Stomach (tissue), 9 donors: Measurements from ENCODE around the gene CHADL. TPM values are rescaled to one million over a fixed set of nuclear protein-coding genes. Genes with fewer than 3 reads are reported as not detected.
A peak's percentile ranks its signal among the peaks of the same experiment; 100 is the strongest.

Experiments
- DNase-seq, 2 donors: peaks; one replicate each; pipeline versions ENCODE4 v3.0.0 to v3.0.0-alpha.2; 2013 to 2019
- H3K27ac ChIP-seq, 5 donors: fragments of 200-600 bp in 4 of 5; sonication (generic) in 4 of 5; one replicate each; pipeline ENCODE4 v1.5.1; 2013 to 2019; ENCODE audit warnings: mild to moderate bottlenecking in 1 of 5, moderate library complexity in 1 of 5
- H3K27me3 ChIP-seq, 3 donors: fragments of 200-600 bp; sonication (generic); one replicate each; pipeline ENCODE4 v1.5.1; 2017 to 2019; ENCODE audit warnings: mixed run types in 1 of 3
- H3K36me3 ChIP-seq, 4 donors: fragments of 200-600 bp; sonication (generic); 1 replicate in 3 of 4; 2 replicates in 1 of 4; pipeline ENCODE4 v1.5.1; 2016 to 2019
- H3K4me1 ChIP-seq, 4 donors: fragments of 200-600 bp; sonication (generic); one replicate each; pipeline ENCODE4 v1.5.1; 2016 to 2019
- H3K4me3 ChIP-seq, 4 donors: fragments of 200-600 bp; sonication (generic) in 3 of 4; one replicate each; pipeline ENCODE4 v1.5.1; 2016 to 2019; ENCODE audit warnings: mild to moderate bottlenecking in 1 of 4
- H3K9me3 ChIP-seq, 4 donors: fragments of 200-600 bp; sonication (generic); one replicate each; pipeline ENCODE4 v1.5.1; 2016 to 2019
- EP300 ChIP-seq: sonication (generic); formaldehyde crosslinking; IDR thresholded peaks from one replicate; pipeline ENCODE4 v1.6.1; 2017; ENCODE audit warnings: antibody characterized with exemption
- POLR2A ChIP-seq, 4 donors: fragments of 450-650 bp; IDR thresholded peaks; one replicate each; pipeline ENCODE4 v1.6.1; 2016; ENCODE audit warnings: antibody characterized with exemption in 4 of 4, control low read depth in 2 of 4, mild to moderate bottlenecking in 1 of 4, moderate library complexity in 1 of 4
- POLR2AphosphoS5 ChIP-seq, 3 donors: sonication (generic); formaldehyde crosslinking; IDR thresholded peaks; one replicate each; pipeline ENCODE4 v1.6.1; 2016; ENCODE audit warnings: antibody characterized with exemption in 3 of 3
- WGBS, 5 donors: extraction: QIAGEN DNeasy Blood & Tissue Kit in 3 of 5; methylation state at CpG; one replicate each; pipeline versions ENCODE4 v1.1.5 to v1.1.7; 2013 to 2018; 5-methylcytosine and 5-hydroxymethylcytosine counted together
- intact Hi-C: fragments of 100-400 bp; cut with DNase I; formaldehyde crosslinking; loops from one replicate; pipeline ENCODE4 v1.15.1; 2023; ENCODE audit warnings: low total_unique reads
- polyA plus RNA-seq, 3 donors: library from polyadenylated mRNA; stranded (reverse); fragments of 200-250 nt; gene quantifications; one replicate each; pipeline ENCODE4 v1.2.3, GENCODE V29; 2013
- total RNA-seq, 5 donors: library from RNA; depleted of rRNA; stranded (reverse); fragments of >200 nt; gene quantifications; one replicate each; pipeline versions ENCODE4 v1.1.0 to v1.2.3, GENCODE V29; 2014 to 2016
- TF ChIP-seq, protein P1 (sequence below), 7 experiments: fragments of 450-650 bp in 4 of 7; fragments of 200-600 bp in 3 of 7; sonication (generic) in 3 of 7; IDR thresholded peaks; one replicate each; pipeline ENCODE4 v1.5.1; 2016 to 2019; ENCODE audit warnings: antibody characterized with exemption in 7 of 7, control low read depth in 2 of 7, mild to moderate bottlenecking in 1 of 7
- donor health status: healthy with polysubstance abuse.
- donor health status: Bipolar disorder and iron deficiency.
- donor health status: healthy.

Gene CHADL
- total and polyA plus RNA-seq, 8 donors: 1.4 to 15.6 (median 5.4) TPM

DNA sequence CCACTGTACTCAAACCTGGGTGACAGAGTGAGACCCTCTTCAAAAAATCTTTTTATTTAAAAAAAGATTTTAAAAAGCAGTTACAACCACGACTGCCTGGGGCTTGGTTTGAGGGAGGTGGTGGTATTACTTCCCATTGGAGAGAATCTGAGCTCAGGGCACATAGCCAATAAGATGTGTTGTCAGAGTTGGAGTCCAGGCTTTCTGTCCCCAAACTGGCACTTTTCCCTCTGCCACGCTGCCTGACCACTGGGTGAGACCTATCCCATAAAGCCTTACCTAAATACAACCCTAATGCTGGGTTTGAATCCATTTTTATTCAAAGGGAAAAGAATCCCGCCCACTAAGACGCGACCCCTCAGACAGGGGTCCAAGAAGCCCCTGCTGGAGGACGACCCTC is 11.5 kb downstream of the CHADL start:
- H3K36me3 ChIP-seq: peaks cover 52 to 77% (median 75%) of the 10 kb centered on the region in 4 donors
- no peak for TF ChIP-seq POLR2AphosphoS5 (IDR thresholded peaks at IDR 0.05)
- TF ChIP-seq, protein P1, sequence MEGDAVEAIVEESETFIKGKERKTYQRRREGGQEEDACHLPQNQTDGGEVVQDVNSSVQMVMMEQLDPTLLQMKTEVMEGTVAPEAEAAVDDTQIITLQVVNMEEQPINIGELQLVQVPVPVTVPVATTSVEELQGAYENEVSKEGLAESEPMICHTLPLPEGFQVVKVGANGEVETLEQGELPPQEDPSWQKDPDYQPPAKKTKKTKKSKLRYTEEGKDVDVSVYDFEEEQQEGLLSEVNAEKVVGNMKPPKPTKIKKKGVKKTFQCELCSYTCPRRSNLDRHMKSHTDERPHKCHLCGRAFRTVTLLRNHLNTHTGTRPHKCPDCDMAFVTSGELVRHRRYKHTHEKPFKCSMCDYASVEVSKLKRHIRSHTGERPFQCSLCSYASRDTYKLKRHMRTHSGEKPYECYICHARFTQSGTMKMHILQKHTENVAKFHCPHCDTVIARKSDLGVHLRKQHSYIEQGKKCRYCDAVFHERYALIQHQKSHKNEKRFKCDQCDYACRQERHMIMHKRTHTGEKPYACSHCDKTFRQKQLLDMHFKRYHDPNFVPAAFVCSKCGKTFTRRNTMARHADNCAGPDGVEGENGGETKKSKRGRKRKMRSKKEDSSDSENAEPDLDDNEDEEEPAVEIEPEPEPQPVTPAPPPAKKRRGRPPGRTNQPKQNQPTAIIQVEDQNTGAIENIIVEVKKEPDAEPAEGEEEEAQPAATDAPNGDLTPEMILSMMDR (IDR thresholded peaks at IDR 0.05): no peak
- no peak for TF ChIP-seq POLR2A (IDR thresholded peaks at IDR 0.05)
- intact Hi-C loops: no loop called here
- H3K4me1 ChIP-seq: no peaks in the 10 kb centered on the region
- H3K27ac ChIP-seq: no peak overlapping the region
- no peak for DNase-seq
- WGBS, 5 donors: 86 to 94% (median 88%) methylated on average over 5 to 6 of the region's 6 CpGs
- H3K27me3 ChIP-seq: no peaks in the 10 kb centered on the region
- H3K4me3 ChIP-seq: no peak overlapping the region
- no peaks in the 10 kb centered on the region for H3K9me3 ChIP-seq

GRCh38 chr22:41226723-41227655 is 13.7 kb downstream of the CHADL start:
- H3K4me1 ChIP-seq: no peaks in the 10 kb centered on the region
- H3K9me3 ChIP-seq: no peaks in the 10 kb centered on the region
- H3K36me3 ChIP-seq: peaks cover 70 to 100% (median 97%) of the 10 kb centered on the region in 4 donors
- H3K27ac ChIP-seq: peak overlapping the region in 1 of 5 donors; percentile 4
- intact Hi-C loops: no loop called here
- WGBS, 5 donors: 90 to 95% (median 93%) methylated on average over 26 of the region's 26 CpGs
- no peaks in the 10 kb centered on the region for H3K27me3 ChIP-seq
- H3K4me3 ChIP-seq: no peak overlapping the region
- no peak for TF ChIP-seq POLR2AphosphoS5 (IDR thresholded peaks at IDR 0.05)
- TF ChIP-seq POLR2A (IDR thresholded peaks at IDR 0.05): no peak
- TF ChIP-seq EP300: no peak
- TF ChIP-seq, protein P1 (IDR thresholded peaks at IDR 0.05): no peak
- no peak for DNase-seq

GRCh38 chr22:41223535-41223934 is 17.2 kb downstream of the CHADL start:
- H3K4me1 ChIP-seq: no peaks in the 10 kb centered on the region

DNA sequence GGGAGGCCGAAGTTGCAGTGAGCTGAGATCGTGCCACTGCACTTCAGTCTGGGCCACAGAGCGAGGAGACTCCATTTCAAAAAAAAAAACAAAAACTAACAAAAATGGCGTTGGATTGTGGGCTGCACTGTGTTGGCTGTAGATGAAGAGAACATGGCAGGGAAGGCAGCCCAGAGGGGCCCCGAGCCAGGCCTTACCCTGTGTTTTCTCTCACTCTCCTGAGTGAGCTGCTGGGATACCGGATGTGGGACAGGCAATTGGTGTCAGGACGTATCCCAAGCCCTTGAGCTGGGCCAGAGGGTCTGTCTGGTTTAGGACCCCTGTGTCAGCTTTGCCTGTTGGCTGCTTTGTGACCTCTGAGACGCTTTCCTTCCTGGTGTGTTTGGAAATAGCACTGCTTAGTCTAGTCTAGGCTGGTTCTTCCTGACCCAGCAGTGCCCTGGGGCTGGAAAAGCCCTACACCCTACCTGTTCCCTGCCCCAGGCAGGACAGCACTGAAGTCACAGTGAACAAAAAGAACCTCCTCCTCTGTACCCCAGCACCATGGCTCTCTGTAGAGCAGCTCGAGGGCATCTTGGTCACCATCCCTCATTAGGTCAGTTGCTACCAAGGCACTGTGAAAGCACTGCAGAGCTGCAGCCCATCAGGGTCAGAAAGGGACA is 17.8 kb downstream of the CHADL start:
- Histone ChIP-seq H3K27me3 (no peaks in the 10 kb centered on the region), H3K4me3 (no peak overlapping the region), H3K4me1 (peaks cover 0 to 4% (median 3%) of the 10 kb centered on the region in 4 donors), H3K9me3 (no peaks in the 10 kb centered on the region), H3K36me3 (peaks cover 66 to 96% (median 94%) of the 10 kb centered on the region in 4 donors), H3K27ac (no peak overlapping the region)
- TF ChIP-seq EP300: no peak
- TF ChIP-seq, protein P1 (IDR thresholded peaks at IDR 0.05): no peak
- no peak for TF ChIP-seq POLR2A (IDR thresholded peaks at IDR 0.05)
- no peak for TF ChIP-seq POLR2AphosphoS5 (IDR thresholded peaks at IDR 0.05)
- no peak for DNase-seq
- intact Hi-C loops: no loop called here
- WGBS, 5 donors: 84 to 95% (median 91%) methylated on average over 8 to 9 of the region's 9 CpGs

More at GRCh38 chr22:41223535-41223934, 17.2 kb downstream of the CHADL start:
- intact Hi-C loops: no loop called here
- Histone ChIP-seq H3K9me3 (no peaks in the 10 kb centered on the region), H3K4me3 (no peak overlapping the region), H3K27me3 (no peaks in the 10 kb centered on the region), H3K27ac (no peak overlapping the region), H3K36me3 (peaks cover 70 to 100% (median 99%) of the 10 kb centered on the region in 4 donors)
- 73 to 88% (median 85%) methylated on average over 7 of the region's 7 CpGs for WGBS, 5 donors
- DNase-seq: no peak
- TF ChIP-seq POLR2A (IDR thresholded peaks at IDR 0.05) (no peak), EP300 (no peak), POLR2AphosphoS5 (IDR thresholded peaks at IDR 0.05) (no peak)
- TF ChIP-seq, protein P1 (IDR thresholded peaks at IDR 0.05): no peak
